Adrenal gland (tissue), 12 donors: ENCODE data around the gene GRAPL. TPM values are rescaled to one million over a fixed set of nuclear protein-coding genes. Genes with fewer than 3 reads are reported as not detected.
"Not testable (repeated sequence)": the region's sequence is repeated elsewhere in the genome, so short reads cannot be mapped to it uniquely, and the experiment has no call there.

Experiments
- DNase-seq, 7 donors: peaks; one replicate each; pipeline ENCODE4 v3.0.0-alpha.2; 2019 to 2020
- H3K27ac ChIP-seq, 5 donors: fragments of 200-600 bp; sonication (generic) in 4 of 5; 1 replicate in 3 of 5; 2 replicates in 2 of 5; pipeline versions ENCODE4 v1.5.1 to v1.8.0; 2016 to 2020; ENCODE audit warnings: mild to moderate bottlenecking in 1 of 5
- H3K27me3 ChIP-seq: fragments of 200-600 bp; 2 replicates; pipeline ENCODE4 v1.8.0; 2021
- H3K36me3 ChIP-seq, 2 donors: fragments of 200-600 bp; replicated peaks in 1 of 2; 1 replicate in 1 of 2; 2 replicates in 1 of 2; pipeline versions ENCODE4 v1.5.1 to v1.8.0; 2018 to 2022
- H3K4me1 ChIP-seq, 2 donors: fragments of 200-600 bp; replicated peaks in 1 of 2; 1 replicate in 1 of 2; 2 replicates in 1 of 2; pipeline versions ENCODE4 v1.5.1 to v1.8.0; 2018 to 2021
- H3K4me3 ChIP-seq, 4 donors: fragments of 200-600 bp; sonication (generic) in 3 of 4; one replicate each; pipeline ENCODE4 v1.5.1; 2016 to 2018
- H3K9me3 ChIP-seq, 3 donors: fragments of 200-600 bp; sonication (generic) in 1 of 3; replicated peaks in 1 of 3; 1 replicate in 2 of 3; 2 replicates in 1 of 3; pipeline versions ENCODE4 v1.5.1 to v1.8.0; 2016 to 2021
- CTCF ChIP-seq, 6 experiments: fragments of 450-650 bp in 4 of 6; fragments of 200-600 bp in 2 of 6; sonication (generic) in 1 of 6; IDR thresholded peaks; 1 replicate in 5 of 6; 2 replicates in 1 of 6; pipeline versions ENCODE4 v1.5.1 to v1.8.0; 2016 to 2021; ENCODE audit warnings: antibody characterized with exemption in 6 of 6, mild to moderate bottlenecking in 2 of 6, moderate library complexity in 1 of 6
- POLR2A ChIP-seq, 2 donors: fragments of 450-650 bp; IDR thresholded peaks; one replicate each; pipeline ENCODE4 v1.6.1; 2017; ENCODE audit warnings: antibody characterized with exemption in 2 of 2, mild to moderate bottlenecking in 2 of 2, moderate library complexity in 1 of 2
- WGBS, 4 donors: extraction: QIAGEN DNeasy Blood & Tissue Kit in 2 of 4; methylation state at CpG; one replicate each; pipeline versions ENCODE4 v1.1.5 to v1.1.7; 2013 to 2017; 5-methylcytosine and 5-hydroxymethylcytosine counted together
- intact Hi-C, 2 donors: fragments of 100-400 bp; cut with DNase I; formaldehyde crosslinking; loops; one replicate each; pipeline versions ENCODE4 v1.14.1 to v1.15.0; 2022 to 2023
- polyA plus RNA-seq, 3 donors: library from polyadenylated mRNA; stranded (reverse); fragments of 200-250 nt in 2 of 3; fragments of 350-450 nt in 1 of 3; fragmentation: Illumina TruSeq in 1 of 3; extraction: RNeasy Lipid Tissue Mini Kit (QIAGEN cat#74804) in 1 of 3; gene quantifications; one replicate each; pipeline ENCODE4 v1.2.3, GENCODE V29; 2013 to 2014
- total RNA-seq, 9 donors: library from RNA; depleted of rRNA in 4 of 9; stranded (reverse); fragments of >200 nt in 4 of 9; fragments of 120-200 nt in 1 of 9; fragmentation: NEBNext Ultra II Directional in 1 of 9; extraction: Animal tissue kit (Norgen Biotek cat#: 25700) in 1 of 9; gene quantifications; one replicate each; pipeline versions ENCODE4 v1.1.0 to v1.2.4, GENCODE V29; 2013 to 2023
- donor health status: healthy with polysubstance abuse.
- donor health status: Bipolar disorder and iron deficiency.
- donor health status: DM: yes; HTN: yes; CAD: no.
- donor health status: DM: no; HTN: no; CAD: no.
- donor health status: DM: no; HTN: no; CAD: no.
- donor health status: DM: yes; HTN: yes; CAD: no.

GRAPL gene
- total and polyA plus RNA-seq, 12 donors = 0.46 to 10.4 (median 3.1) TPM

DNA sequence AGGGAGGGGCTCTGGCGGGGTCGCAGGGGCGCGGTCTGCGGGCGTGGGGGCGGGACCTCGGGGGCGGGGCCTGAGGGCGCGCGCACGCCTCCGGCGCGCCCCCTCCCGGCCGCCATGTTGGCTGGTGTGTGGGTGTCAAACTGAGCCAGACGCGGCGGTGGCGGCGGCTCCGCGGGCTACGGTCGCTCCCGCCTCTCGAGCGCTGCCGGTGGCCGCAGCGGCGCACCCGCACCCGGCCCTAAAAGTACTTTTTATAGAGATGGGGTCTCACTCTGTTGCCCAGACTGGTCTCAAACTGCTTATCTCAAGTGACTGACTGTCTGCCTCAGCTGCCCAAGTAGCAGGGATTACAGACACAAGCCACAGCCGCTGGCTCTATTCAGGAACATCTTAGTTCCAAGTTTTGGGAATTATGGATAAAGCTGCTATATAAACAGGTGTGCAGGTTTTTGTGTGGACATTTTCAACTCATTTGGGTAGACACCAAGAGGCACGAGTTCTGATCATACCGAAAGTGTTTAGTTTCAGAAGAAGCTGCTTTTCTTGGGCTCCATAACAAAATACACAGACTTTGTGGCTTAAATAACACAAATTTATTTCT, 16.2 kb upstream of the GRAPL start:
- peak; percentile 42 to 76 (median 64) for DNase-seq
- Histone ChIP-seq H3K27ac (peak overlapping the region in 3 of 5 donors; percentile 26 to 72 (median 63)), H3K4me3 (peak overlapping the region in 1 of 4 donors; percentile 52)
- H3K4me1 ChIP-seq, H3K36me3 ChIP-seq, H3K9me3 ChIP-seq, H3K27me3 ChIP-seq, intact Hi-C loops: not testable (repeated sequence)
- TF ChIP-seq POLR2A (IDR thresholded peaks at IDR 0.05) = peak; percentile 91 to 92
- peak in 5 of 6 experiments; percentile 32 to 49 (median 43) for TF ChIP-seq CTCF (IDR thresholded peaks at IDR 0.05)
- 0 to 7% (median 1%) methylated on average over 3 to 39 of the region's 39 CpGs for WGBS, 4 donors

GRCh38 chr17:19111801-19112458, 15.5 kb upstream of the GRAPL start:
- H3K27me3 ChIP-seq, H3K36me3 ChIP-seq, H3K4me3 ChIP-seq, H3K9me3 ChIP-seq, H3K4me1 ChIP-seq, intact Hi-C loops: not testable (repeated sequence)
- TF ChIP-seq CTCF (IDR thresholded peaks at IDR 0.05) (peak in 1 of 6 experiments; percentile 7), POLR2A (IDR thresholded peaks at IDR 0.05) (peak in 1 of 2 donors; percentile 98)
- H3K27ac ChIP-seq = peak overlapping the region in 3 of 5 donors; percentile 30 to 46 (median 41)
- WGBS, 4 donors = 0% methylated on average over 9 to 32 of the region's 47 CpGs
- peak in 6 of 7 donors; percentile 9 to 94 (median 85) for DNase-seq

DNA sequence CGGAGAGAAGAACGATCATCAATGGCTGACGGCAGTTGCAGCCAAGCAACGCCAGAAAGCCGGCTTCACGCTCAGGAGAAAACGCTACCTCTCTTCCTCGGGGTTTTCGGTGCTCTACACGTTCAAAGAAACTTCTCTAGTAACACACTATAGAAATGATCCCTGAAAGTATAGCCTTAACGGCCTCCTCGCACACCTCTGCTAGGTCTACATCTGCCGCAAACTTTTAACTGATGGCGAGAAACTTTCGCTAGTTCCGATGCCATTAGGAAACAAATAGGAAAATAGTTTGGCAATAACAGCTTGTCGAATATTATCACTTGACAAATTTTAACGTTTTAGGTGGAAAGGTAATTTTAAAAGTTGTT, 14.9 kb upstream of the GRAPL start:
- H3K4me3 ChIP-seq, H3K36me3 ChIP-seq, intact Hi-C loops, H3K27me3 ChIP-seq, H3K4me1 ChIP-seq, H3K27ac ChIP-seq, H3K9me3 ChIP-seq: not testable (repeated sequence)
- 0% methylated on average over 4 of the region's 18 CpGs; no CpG with 5 or more reads in 2 of the 4 donors for WGBS, 4 donors
- peak in 3 of 7 donors; percentile 2 to 28 (median 7) for DNase-seq

DNA sequence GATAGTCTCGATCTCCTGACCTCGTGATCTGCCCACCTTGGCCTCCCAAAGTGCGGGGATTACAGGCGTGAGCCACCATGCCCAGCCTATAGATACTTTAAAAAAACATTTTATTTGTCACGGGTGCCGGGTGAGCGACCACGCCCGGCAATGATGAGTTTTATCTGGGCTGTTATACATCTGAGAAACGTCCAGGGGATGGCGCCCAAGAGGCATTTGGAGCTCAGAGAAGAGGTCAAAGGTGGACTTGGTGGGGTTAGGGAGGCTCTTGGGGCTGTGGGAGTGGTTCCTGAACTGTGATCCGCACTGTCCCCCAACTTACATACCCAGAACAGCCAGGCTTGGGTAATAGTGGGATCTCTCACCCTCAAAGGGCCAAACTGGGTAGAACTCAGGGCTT, 8.7 kb upstream of the GRAPL start:
- H3K4me3 ChIP-seq, intact Hi-C loops: not testable (repeated sequence)
- no CpG with 5 or more reads among the region's 12 CpGs for WGBS, 4 donors

GRCh38 chr17:19125289-19125688, 2.1 kb upstream of the GRAPL start:
- DNase-seq, H3K36me3 ChIP-seq, H3K9me3 ChIP-seq, H3K4me1 ChIP-seq, H3K27ac ChIP-seq, intact Hi-C loops, H3K27me3 ChIP-seq, H3K4me3 ChIP-seq: not testable (repeated sequence)
- 63% methylated on average over 2 of the region's 7 CpGs; no CpG with 5 or more reads in 3 of the 4 donors for WGBS, 4 donors

More for the DNA sequence above, 8.7 kb upstream of the GRAPL start:
- H3K36me3 ChIP-seq, H3K27me3 ChIP-seq, DNase-seq, H3K4me1 ChIP-seq, H3K27ac ChIP-seq, H3K9me3 ChIP-seq: not testable (repeated sequence)

- H3K27me3 ChIP-seq, H3K4me1 ChIP-seq, H3K36me3 ChIP-seq, intact Hi-C loops, H3K27ac ChIP-seq, DNase-seq, H3K9me3 ChIP-seq, H3K4me3 ChIP-seq: not testable (repeated sequence)
- WGBS, 4 donors = no CpG with 5 or more reads among the region's 9 CpGs
Observed at GRCh38 chr17:19129500-19129899, 2.1 kb downstream of the GRAPL start.

GRCh38 chr17:19131108-19131507, 3.7 kb downstream of the GRAPL start:
- H3K4me1 ChIP-seq, H3K27me3 ChIP-seq, H3K9me3 ChIP-seq, DNase-seq, H3K27ac ChIP-seq, H3K4me3 ChIP-seq, H3K36me3 ChIP-seq, intact Hi-C loops: not testable (repeated sequence)
- WGBS, 4 donors = no CpG with 5 or more reads among the region's 8 CpGs

DNA sequence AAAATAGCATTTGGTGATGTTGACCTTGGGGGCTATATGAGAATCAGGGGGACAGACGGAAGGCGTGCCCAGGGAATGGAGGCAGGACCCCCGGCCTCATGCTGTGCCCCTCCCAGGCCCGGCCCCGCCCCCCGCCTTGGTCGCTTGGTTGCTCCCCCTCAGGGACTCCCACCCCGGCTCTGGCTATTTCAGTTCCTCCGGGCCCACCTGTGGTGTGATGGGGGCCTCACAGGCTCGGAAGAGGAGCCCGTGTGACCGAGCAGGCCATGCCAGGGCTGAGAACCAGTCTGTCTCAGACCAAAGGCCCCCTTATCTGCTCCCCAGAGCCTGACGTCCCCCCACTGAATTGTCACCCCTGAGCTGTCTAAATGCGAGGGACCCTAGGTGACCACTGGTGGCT, 4.4 kb downstream of the GRAPL start:
- H3K27ac ChIP-seq, intact Hi-C loops, DNase-seq, H3K27me3 ChIP-seq, H3K4me1 ChIP-seq, H3K9me3 ChIP-seq, H3K36me3 ChIP-seq, H3K4me3 ChIP-seq: not testable (repeated sequence)
- no CpG with 5 or more reads among the region's 14 CpGs for WGBS, 4 donors

DNA sequence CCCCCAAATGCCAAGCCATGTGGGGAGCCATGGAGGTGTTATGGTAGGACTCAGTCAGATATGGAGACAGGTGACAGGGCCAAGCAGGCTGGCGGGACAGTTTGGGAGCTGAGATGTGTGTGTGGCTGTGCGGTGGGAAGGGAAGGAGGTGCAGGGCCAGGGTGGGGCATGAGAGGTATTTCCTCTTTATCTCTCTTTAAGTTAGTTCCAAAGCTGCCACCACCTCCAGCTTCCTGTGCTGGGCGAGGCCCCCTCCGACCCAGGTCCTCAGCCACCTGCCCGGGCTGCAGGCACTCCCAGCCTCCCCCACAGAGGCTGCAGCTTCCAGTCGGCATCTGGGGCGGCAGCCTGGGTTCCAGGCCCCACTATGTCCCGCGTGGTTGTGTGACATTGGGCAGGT, 6.4 kb downstream of the GRAPL start:
- WGBS, 4 donors = no CpG with 5 or more reads among the region's 9 CpGs
- H3K27me3 ChIP-seq, intact Hi-C loops: not testable (repeated sequence)

More for the DNA sequence above, 6.4 kb downstream of the GRAPL start:
- not testable (repeated sequence) for DNase-seq, H3K4me3 ChIP-seq, H3K27ac ChIP-seq, H3K36me3 ChIP-seq, H3K9me3 ChIP-seq, H3K4me1 ChIP-seq
